Measurements from ENCODE around the gene SLC28A3.
"Not testable (repeated sequence)": the region's sequence is repeated elsewhere in the genome, so short reads cannot be mapped to it uniquely, and the experiment has no call there.

Gene SLC28A3

DNA sequence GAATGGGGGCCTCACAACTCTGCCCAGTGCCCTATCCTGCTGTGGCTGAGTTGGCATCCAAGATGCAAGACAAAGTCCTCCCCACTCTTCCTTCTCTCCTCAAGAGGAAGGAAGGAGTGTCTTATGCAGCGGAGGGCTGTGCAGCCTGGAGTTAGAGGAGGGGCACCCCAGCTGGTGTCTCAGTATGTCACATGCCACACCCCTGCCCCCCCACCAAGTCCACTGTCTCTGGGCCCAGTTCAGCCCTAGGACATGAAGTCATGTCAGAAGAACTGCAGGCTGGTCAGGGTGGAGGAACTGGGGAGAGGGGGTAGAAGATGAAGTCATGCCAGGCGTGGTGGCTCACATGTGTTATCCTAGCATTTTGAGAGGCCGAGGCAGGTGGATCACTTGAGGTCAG is 28.0 kb upstream of the SLC28A3 start:
- Histone ChIP-seq H3K4me3 (ENCODE audit: low read depth, low read length) (no peak overlapping the region), H2AFZ (no peak overlapping the region), H3K9ac (no peak overlapping the region), H3K27me3 (ENCODE audit: control insufficient read depth, insufficient read depth, low read length) (no peaks in the 10 kb centered on the region), H3K9me3 (ENCODE audit: control insufficient read depth, low read length) (no peaks in the 10 kb centered on the region), H3K36me3 (ENCODE audit: control insufficient read depth, insufficient read depth, low read length) (no peaks in the 10 kb centered on the region), H3K27ac (no peak overlapping the region), H3K79me2 (no peaks in the 10 kb centered on the region), H3K4me2 (ENCODE audit: low read length) (no peak overlapping the region), H3K4me1 (no peaks in the 10 kb centered on the region)
- TF ChIP-seq, protein P1, sequence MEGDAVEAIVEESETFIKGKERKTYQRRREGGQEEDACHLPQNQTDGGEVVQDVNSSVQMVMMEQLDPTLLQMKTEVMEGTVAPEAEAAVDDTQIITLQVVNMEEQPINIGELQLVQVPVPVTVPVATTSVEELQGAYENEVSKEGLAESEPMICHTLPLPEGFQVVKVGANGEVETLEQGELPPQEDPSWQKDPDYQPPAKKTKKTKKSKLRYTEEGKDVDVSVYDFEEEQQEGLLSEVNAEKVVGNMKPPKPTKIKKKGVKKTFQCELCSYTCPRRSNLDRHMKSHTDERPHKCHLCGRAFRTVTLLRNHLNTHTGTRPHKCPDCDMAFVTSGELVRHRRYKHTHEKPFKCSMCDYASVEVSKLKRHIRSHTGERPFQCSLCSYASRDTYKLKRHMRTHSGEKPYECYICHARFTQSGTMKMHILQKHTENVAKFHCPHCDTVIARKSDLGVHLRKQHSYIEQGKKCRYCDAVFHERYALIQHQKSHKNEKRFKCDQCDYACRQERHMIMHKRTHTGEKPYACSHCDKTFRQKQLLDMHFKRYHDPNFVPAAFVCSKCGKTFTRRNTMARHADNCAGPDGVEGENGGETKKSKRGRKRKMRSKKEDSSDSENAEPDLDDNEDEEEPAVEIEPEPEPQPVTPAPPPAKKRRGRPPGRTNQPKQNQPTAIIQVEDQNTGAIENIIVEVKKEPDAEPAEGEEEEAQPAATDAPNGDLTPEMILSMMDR (IDR thresholded peaks at IDR 0.05): no peak

DNA sequence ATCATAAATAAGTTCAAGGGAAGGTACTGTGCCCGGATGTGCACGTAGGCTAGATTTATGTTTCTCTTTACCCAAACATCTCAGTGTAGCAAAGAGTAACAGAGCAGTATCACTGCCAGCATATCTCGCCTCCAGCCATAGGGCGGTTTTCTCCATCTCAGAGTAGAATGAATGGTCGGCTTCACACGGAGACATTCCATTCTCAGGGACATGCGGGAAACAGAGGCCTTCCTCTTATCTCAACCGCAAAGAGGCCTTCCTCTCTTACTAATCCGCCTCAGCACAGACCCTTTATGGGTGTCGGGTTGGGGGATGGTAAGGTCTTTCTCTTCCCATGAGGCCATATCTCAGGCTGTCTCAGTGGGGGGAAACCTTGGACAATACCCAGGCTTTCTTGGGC is 27.2 kb upstream of the SLC28A3 start:
- not testable (repeated sequence) for H3K79me2 ChIP-seq; H3K9ac ChIP-seq; H2AFZ ChIP-seq; H3K27me3 ChIP-seq (ENCODE audit: control insufficient read depth, insufficient read depth, low read length); H3K9me3 ChIP-seq (ENCODE audit: control insufficient read depth, low read length); H3K36me3 ChIP-seq (ENCODE audit: control insufficient read depth, insufficient read depth, low read length); H3K4me3 ChIP-seq (ENCODE audit: low read depth, low read length); H3K4me2 ChIP-seq (ENCODE audit: low read length); H3K4me1 ChIP-seq; H3K27ac ChIP-seq

DNA sequence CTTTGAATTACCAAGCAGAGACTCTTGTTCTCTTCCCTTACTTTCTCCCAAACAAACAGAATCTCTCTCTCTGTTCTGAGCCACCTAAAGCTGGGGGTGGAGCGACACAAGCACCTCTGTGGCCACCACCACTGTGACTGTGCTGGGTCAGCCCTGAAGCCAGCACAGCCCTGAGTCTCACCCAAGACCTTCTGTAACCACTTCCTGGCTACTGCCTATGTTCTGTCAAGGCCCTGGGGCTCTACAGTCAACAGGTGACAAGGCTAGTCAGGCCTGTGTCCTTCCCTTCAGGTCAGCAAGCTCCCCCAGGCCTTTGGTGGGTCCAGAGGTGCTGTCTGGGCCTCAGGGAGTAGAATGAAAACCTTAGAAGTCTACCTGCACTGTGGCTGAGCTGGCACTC is 26.1 kb upstream of the SLC28A3 start:
- Histone ChIP-seq H2AFZ (no peak overlapping the region), H3K4me2 (ENCODE audit: low read length) (no peak overlapping the region), H3K27ac (no peak overlapping the region), H3K9ac (no peak overlapping the region), H3K4me1 (no peaks in the 10 kb centered on the region), H3K9me3 (ENCODE audit: control insufficient read depth, low read length) (no peaks in the 10 kb centered on the region), H3K79me2 (no peaks in the 10 kb centered on the region), H3K4me3 (ENCODE audit: low read depth, low read length) (no peak overlapping the region), H3K27me3 (ENCODE audit: control insufficient read depth, insufficient read depth, low read length) (no peaks in the 10 kb centered on the region), H3K36me3 (ENCODE audit: control insufficient read depth, insufficient read depth, low read length) (no peaks in the 10 kb centered on the region)
- TF ChIP-seq, protein P1 (IDR thresholded peaks at IDR 0.05): no peak

DNA sequence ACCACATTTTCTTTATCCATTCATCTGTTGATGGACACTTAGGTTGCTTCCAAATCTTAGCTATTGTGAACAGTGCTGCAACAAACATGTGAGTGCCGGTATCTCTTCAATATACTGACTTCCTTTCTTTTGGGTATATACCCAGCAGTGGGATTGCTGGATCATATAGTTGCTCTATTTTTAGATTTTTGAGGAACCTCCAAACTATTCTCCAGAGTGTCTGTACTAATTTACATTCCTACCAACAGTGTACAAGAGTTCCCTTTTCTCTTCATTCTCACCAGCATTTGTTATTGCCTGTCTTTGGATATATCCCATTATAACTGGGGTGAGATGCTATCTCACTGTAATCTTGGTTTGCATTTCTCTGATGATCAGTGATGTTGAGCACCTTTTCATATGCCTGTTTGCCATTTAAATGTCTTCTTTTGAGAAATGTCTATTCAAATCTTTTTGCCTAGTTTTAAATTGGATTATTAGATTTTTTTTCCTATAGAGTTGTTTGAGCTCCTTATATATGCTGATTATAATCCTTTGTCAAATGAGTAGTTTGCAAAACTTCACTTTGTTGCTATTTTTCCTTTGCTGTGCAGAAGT is 24.4 kb upstream of the SLC28A3 start:
- not testable (repeated sequence) for H2AFZ ChIP-seq; H3K4me1 ChIP-seq; H3K27ac ChIP-seq; H3K36me3 ChIP-seq (ENCODE audit: control insufficient read depth, insufficient read depth, low read length); H3K9me3 ChIP-seq (ENCODE audit: control insufficient read depth, low read length); H3K79me2 ChIP-seq; H3K9ac ChIP-seq; H3K27me3 ChIP-seq (ENCODE audit: control insufficient read depth, insufficient read depth, low read length); H3K4me3 ChIP-seq (ENCODE audit: low read depth, low read length); H3K4me2 ChIP-seq (ENCODE audit: low read length)

DNA sequence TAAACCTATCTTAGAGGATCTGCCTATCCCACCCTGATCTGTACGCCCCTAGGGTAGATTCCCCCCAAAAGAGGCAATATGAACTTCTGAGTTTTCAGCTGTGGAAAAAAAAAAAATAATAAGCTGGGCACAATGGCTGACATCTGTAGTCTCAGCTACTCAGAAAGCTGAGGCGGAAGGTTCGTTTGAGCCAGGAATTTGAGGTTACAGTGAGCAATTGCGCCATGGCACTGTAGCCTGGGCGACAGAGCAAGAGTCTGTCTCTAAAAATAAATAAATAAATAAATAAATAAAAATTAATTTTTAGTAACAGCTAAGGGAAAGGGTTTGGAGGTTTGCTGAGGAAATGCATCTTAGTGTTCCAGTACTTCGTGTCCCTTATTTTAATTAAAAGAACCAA is 21.1 kb upstream of the SLC28A3 start:
- TF ChIP-seq, protein P1 (IDR thresholded peaks at IDR 0.05): no peak
- Histone ChIP-seq H3K27ac (no peak overlapping the region), H3K4me2 (ENCODE audit: low read length) (no peak overlapping the region), H3K4me3 (ENCODE audit: low read depth, low read length) (no peak overlapping the region), H3K27me3 (ENCODE audit: control insufficient read depth, insufficient read depth, low read length) (no peaks in the 10 kb centered on the region), H3K79me2 (no peaks in the 10 kb centered on the region), H3K9me3 (ENCODE audit: control insufficient read depth, low read length) (no peaks in the 10 kb centered on the region), H3K9ac (no peak overlapping the region), H3K4me1 (no peaks in the 10 kb centered on the region), H3K36me3 (ENCODE audit: control insufficient read depth, insufficient read depth, low read length) (no peaks in the 10 kb centered on the region), H2AFZ (no peak overlapping the region)

DNA sequence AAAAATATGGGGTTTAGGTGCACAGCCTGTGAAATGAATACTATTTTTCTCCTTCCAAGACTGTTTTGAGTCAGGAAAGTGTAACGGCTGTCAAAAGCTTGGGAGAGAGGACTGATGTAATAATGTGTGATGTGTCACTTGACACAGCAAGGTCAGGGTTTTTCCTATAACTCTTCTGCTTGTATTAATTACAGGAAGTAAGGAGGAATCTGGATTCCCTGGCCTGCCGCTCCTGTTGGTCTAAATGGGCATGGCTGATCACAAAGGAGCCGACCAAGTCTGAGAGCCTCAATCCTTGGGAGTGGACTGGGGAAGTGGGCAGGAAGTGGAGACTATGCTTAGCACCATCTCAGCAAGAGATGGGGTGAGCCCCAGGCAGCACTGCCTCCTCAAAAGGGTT is 16.7 kb upstream of the SLC28A3 start:
- H3K9ac ChIP-seq: no peak overlapping the region
- no peaks in the 10 kb centered on the region for H3K36me3 ChIP-seq (ENCODE audit: control insufficient read depth, insufficient read depth, low read length)
- H3K4me3 ChIP-seq (ENCODE audit: low read depth, low read length): no peak overlapping the region
- no peak overlapping the region for H3K4me2 ChIP-seq (ENCODE audit: low read length)
- no peak overlapping the region for H3K27ac ChIP-seq
- TF ChIP-seq, protein P1 (IDR thresholded peaks at IDR 0.05): no peak
- no peaks in the 10 kb centered on the region for H3K4me1 ChIP-seq
- H3K9me3 ChIP-seq (ENCODE audit: control insufficient read depth, low read length): no peaks in the 10 kb centered on the region
- no peak overlapping the region for H2AFZ ChIP-seq
- no peaks in the 10 kb centered on the region for H3K79me2 ChIP-seq
- H3K27me3 ChIP-seq (ENCODE audit: control insufficient read depth, insufficient read depth, low read length): no peaks in the 10 kb centered on the region
